H1 (cell line): Measurements from ENCODE around the gene ALDH4A1. TPM values are rescaled to one million over a fixed set of nuclear protein-coding genes. Genes with fewer than 3 reads are reported as not detected.

ENCODE experiments used
- CTCF ChIA-PET: fragments of 300-600 bp; sonication (Branson Sonifier 250); formaldehyde crosslinking; loops from one replicate; lab custom pipeline; 2021; ENCODE audit not compliant: partially characterized antibody; lab: Charles Lee
- POLR2A ChIA-PET: fragments of 300-600 bp; sonication (Branson Sonifier 250); formaldehyde crosslinking; loops from one replicate; lab custom pipeline; 2021; ENCODE audit warnings: inconsistent platforms; ENCODE audit not compliant: partially characterized antibody; lab: Charles Lee
- DNase-seq, 2 experiments: peaks; one replicate each; pipeline versions ENCODE4 v3.0.0 to v3.0.0-alpha.2; 2010 to 2022; ENCODE audit warnings: low spot score in 2 of 2, low read depth in 1 of 2, mixed read lengths in 1 of 2
- FAIRE-seq: peaks from 2 replicates; lab custom pipeline; 2011; peaks lifted over from hg19 to GRCh38; lab: Jason Lieb, UNC
- H2AFZ ChIP-seq: 2 replicates; pipeline ENCODE4 v1.8.1; 2012; ENCODE audit warnings: low read length, inconsistent platforms
- H2AK5ac ChIP-seq: 2 replicates; pipeline ENCODE4 v1.6.1; 2013; ENCODE audit warnings: low read depth, low read length
- H2BK120ac ChIP-seq: replicated peaks from 2 replicates; pipeline ENCODE3; 2013; ENCODE audit warnings: low read depth, low read length, inconsistent platforms
- H2BK12ac ChIP-seq: 2 replicates; pipeline ENCODE4 v1.6.1; 2013; ENCODE audit warnings: low read depth, low read length
- H2BK15ac ChIP-seq: 2 replicates; pipeline ENCODE4 v1.6.1; 2013; ENCODE audit warnings: low read length
- H2BK20ac ChIP-seq: 2 replicates; pipeline ENCODE4 v1.6.1; 2013; ENCODE audit warnings: low read length
- H2BK5ac ChIP-seq: 2 replicates; pipeline ENCODE4 v1.6.1; 2013; ENCODE audit warnings: low read depth, low read length
- H3K14ac ChIP-seq: 2 replicates; pipeline ENCODE4 v1.6.1; 2013; ENCODE audit warnings: inconsistent platforms; ENCODE audit not compliant: insufficient read length
- H3K18ac ChIP-seq: 2 replicates; pipeline ENCODE4 v1.6.1; 2013; ENCODE audit warnings: low read length; ENCODE audit errors: extremely low read depth
- H3K23ac ChIP-seq: 2 replicates; pipeline ENCODE4 v1.6.1; 2013; ENCODE audit warnings: inconsistent platforms; ENCODE audit not compliant: insufficient read length
- H3K23me2 ChIP-seq: 2 replicates; pipeline ENCODE4 v1.6.1; 2013; ENCODE audit warnings: low read depth, low read length
- H3K27ac ChIP-seq: 2 replicates; pipeline ENCODE4 v1.6.1; 2011; ENCODE audit warnings: low read depth, low read length, inconsistent platforms
- H3K27me3 ChIP-seq, 4 experiments: replicated peaks in 1 of 4; 1 replicate in 1 of 4; 2 replicates in 3 of 4; pipeline versions ENCODE4 v1.6.1 to v1.8.1; 2011 to 2013; ENCODE audit warnings: low read length in 3 of 4, mild to moderate bottlenecking in 3 of 4, inconsistent platforms in 2 of 4, mixed read lengths in 2 of 4, moderate library complexity in 1 of 4; ENCODE audit not compliant: control insufficient read depth in 3 of 4, insufficient read depth in 3 of 4; ENCODE audit errors: extremely low read depth in 1 of 4
- H3K36me3 ChIP-seq, 4 experiments: 2 replicates each; pipeline versions ENCODE4 v1.6.1 to v1.8.1; 2011 to 2013; ENCODE audit warnings: mild to moderate bottlenecking in 4 of 4, low read length in 3 of 4, moderate library complexity in 2 of 4, control low read depth in 1 of 4, inconsistent platforms in 1 of 4; ENCODE audit not compliant: insufficient read depth in 4 of 4, control insufficient read depth in 2 of 4
- H3K4ac ChIP-seq: replicated peaks from 2 replicates; pipeline ENCODE3; 2013; ENCODE audit warnings: low read length, low read depth, mixed read lengths, inconsistent platforms; ENCODE audit not compliant: insufficient read length
- H3K4me1 ChIP-seq, 4 experiments: replicated peaks in 1 of 4; 1 replicate in 1 of 4; 2 replicates in 3 of 4; pipeline versions ENCODE4 v1.6.1 to v1.8.1; 2011 to 2013; ENCODE audit warnings: low read length in 3 of 4, inconsistent platforms in 2 of 4, mixed read lengths in 1 of 4; ENCODE audit not compliant: insufficient read depth in 4 of 4, control insufficient read depth in 3 of 4
- H3K4me2 ChIP-seq, 2 experiments: 2 replicates each; pipeline versions ENCODE4 v1.6.1 to v1.8.1; 2011 to 2013; ENCODE audit warnings: low read depth in 2 of 2, low read length in 2 of 2, control low read depth in 1 of 2, inconsistent platforms in 1 of 2, mild to moderate bottlenecking in 1 of 2; ENCODE audit not compliant: insufficient read depth in 1 of 2
- H3K4me3 ChIP-seq, 4 experiments: fragments of 200-600, 300-600 bp in 1 of 4; sonication (generic), shearing (Covaris generic), sonication (Bioruptor Twin) in 1 of 4; 2 replicates each; pipeline versions ENCODE4 v1.5.1 to v1.8.1; 2011 to 2016; ENCODE audit warnings: low read length in 4 of 4, low read depth in 3 of 4, control low read depth in 2 of 4, inconsistent platforms in 2 of 4, mild to moderate bottlenecking in 2 of 4, mixed read lengths in 1 of 4, moderate library complexity in 1 of 4; ENCODE audit not compliant: insufficient read depth in 2 of 4; ENCODE audit errors: extremely low read depth in 1 of 4
- H3K56ac ChIP-seq: replicated peaks from 2 replicates; pipeline ENCODE3; 2013; ENCODE audit warnings: low read depth, mild to moderate bottlenecking, mixed read lengths, low read length, inconsistent platforms; ENCODE audit not compliant: insufficient read length
- H3K79me1 ChIP-seq: 2 replicates; pipeline ENCODE4 v1.6.1; 2013; ENCODE audit warnings: low read depth, low read length, control low read depth
- H3K79me2 ChIP-seq, 2 experiments: 2 replicates each; pipeline versions ENCODE4 v1.6.1 to v1.8.1; 2012 to 2013; ENCODE audit warnings: low read length in 2 of 2, mild to moderate bottlenecking in 2 of 2, inconsistent platforms in 1 of 2; ENCODE audit not compliant: insufficient read depth in 2 of 2, control insufficient read depth in 1 of 2
- H3K9ac ChIP-seq, 4 experiments: replicated peaks in 1 of 4; 1 replicate in 1 of 4; 2 replicates in 3 of 4; pipeline versions ENCODE4 v1.6.1 to v1.8.1; 2011 to 2013; ENCODE audit warnings: low read depth in 3 of 4, low read length in 3 of 4, control low read depth in 2 of 4, mild to moderate bottlenecking in 2 of 4, moderate library complexity in 2 of 4, inconsistent platforms in 1 of 4; ENCODE audit errors: extremely low read depth in 1 of 4
- H3K9me3 ChIP-seq, 2 experiments: 2 replicates each; pipeline versions ENCODE4 v1.6.1 to v1.8.1; 2012 to 2013; ENCODE audit warnings: mild to moderate bottlenecking in 2 of 2, moderate library complexity in 2 of 2, control low read depth in 1 of 2, inconsistent platforms in 1 of 2, low read depth in 1 of 2, low read length in 1 of 2, mixed read lengths in 1 of 2; ENCODE audit not compliant: insufficient read depth in 2 of 2
- H4K20me1 ChIP-seq, 2 experiments: replicated peaks in 1 of 2; 2 replicates each; pipeline versions ENCODE3 to v1.8.1; 2011 to 2013; ENCODE audit warnings: inconsistent platforms in 2 of 2, low read length in 2 of 2, mild to moderate bottlenecking in 1 of 2; ENCODE audit not compliant: insufficient read depth in 2 of 2, control insufficient read depth in 1 of 2
- H4K5ac ChIP-seq: 2 replicates; pipeline ENCODE4 v1.6.1; 2013; ENCODE audit warnings: low read length, low read depth, mixed read lengths, inconsistent platforms; ENCODE audit not compliant: insufficient read length
- H4K8ac ChIP-seq: 2 replicates; pipeline ENCODE4 v1.8.0; 2013; ENCODE audit warnings: mild to moderate bottlenecking, moderate library complexity, low read length, inconsistent platforms; ENCODE audit not compliant: insufficient read depth; ENCODE audit errors: extremely low read depth
- H4K91ac ChIP-seq: replicated peaks from 2 replicates; pipeline ENCODE3; 2013; ENCODE audit warnings: low read length, mixed read lengths, inconsistent platforms; ENCODE audit not compliant: insufficient read length
- ATF2 ChIP-seq: IDR thresholded peaks from 2 replicates; pipeline ENCODE4 v1.6.1; 2012; ENCODE audit warnings: low read length, inconsistent platforms
- BCL11A ChIP-seq, 2 experiments: IDR thresholded peaks; one replicate each; pipeline ENCODE4 v1.6.1; 2011; ENCODE audit warnings: low read depth in 2 of 2, low read length in 2 of 2, mild to moderate bottlenecking in 2 of 2
- CTBP2 ChIP-seq: IDR thresholded peaks from 2 replicates; pipeline ENCODE4 v1.7.0; 2011; ENCODE audit warnings: borderline replicate concordance, mild to moderate bottlenecking, moderate library complexity, mixed read lengths, low read length; ENCODE audit not compliant: insufficient read depth, insufficient read length
- EGR1 ChIP-seq: IDR thresholded peaks from 2 replicates; pipeline ENCODE4 v1.6.1; 2011; ENCODE audit warnings: low read depth, low read length, borderline replicate concordance
- HDAC2 ChIP-seq, 2 experiments: fragments of 300-600 bp in 1 of 2; sonication (generic) in 1 of 2; IDR thresholded peaks; 2 replicates each; pipeline ENCODE4 v1.6.1; 2011 to 2012; ENCODE audit warnings: low read depth in 2 of 2, low read length in 2 of 2, mild to moderate bottlenecking in 2 of 2, moderate library complexity in 2 of 2, borderline replicate concordance in 1 of 2, inconsistent platforms in 1 of 2
- HDAC6 ChIP-seq: IDR thresholded peaks from one replicate; pipeline ENCODE4 v1.7.1; 2012; ENCODE audit warnings: low read depth, mild to moderate bottlenecking, inconsistent platforms, low read length, moderate library complexity
- RFX5 ChIP-seq: IDR thresholded peaks from 2 replicates; pipeline ENCODE4 v1.6.1; 2011; ENCODE audit warnings: low read depth, low read length, improper control_type of control experiment, borderline replicate concordance
- SIRT6 ChIP-seq: IDR thresholded peaks from one replicate; pipeline ENCODE4 v1.7.1; 2012; ENCODE audit warnings: low read length, inconsistent platforms
- TCF12 ChIP-seq: IDR thresholded peaks from 2 replicates; pipeline ENCODE4 v1.6.1; 2011; ENCODE audit warnings: low read depth, mild to moderate bottlenecking, low read length
- USF2 ChIP-seq: IDR thresholded peaks from 2 replicates; pipeline ENCODE4 v1.6.1; 2011; ENCODE audit warnings: low read length, improper control_type of control experiment
- WGBS, 2 experiments: shearing (Covaris generic) in 1 of 2; methylation state at CpG; one replicate each; pipeline versions ENCODE4 v1.1.6 to v1.1.7; 2013 to 2015; ENCODE audit warnings: low lambda C conversion rate in 2 of 2, mixed read lengths in 2 of 2, inconsistent platforms in 1 of 2, low coverage in 1 of 2, missing lambda C conversion rate in 1 of 2; ENCODE audit not compliant: insufficient replicate concordance in 2 of 2, insufficient coverage in 1 of 2, insufficient read length in 1 of 2; ENCODE audit errors: extremely low coverage in 1 of 2, missing lambda C conversion rate in 1 of 2; 5-methylcytosine and 5-hydroxymethylcytosine counted together
- polyA plus RNA-seq, 7 experiments: library from polyadenylated mRNA; depleted of rRNA in 3 of 7; stranded (reverse) in 5 of 7; unstranded in 2 of 7; fragments of >200 nt in 5 of 7; fragments of 200-250 nt in 2 of 7; gene quantifications; 1 replicate in 5 of 7; 2 replicates in 1 of 7; 4 replicates in 1 of 7; pipeline versions ENCODE4 v1.2.1 to v1.2.3, GENCODE V29; 2011 to 2013; ENCODE audit warnings: missing spikeins in 2 of 7, mixed read lengths in 2 of 7
- total RNA-seq: library from RNA; stranded (reverse); fragmentation: NEBNext Ultra II Directional; extraction: Animal tissue kit (Norgen Biotek cat#: 25700); gene quantifications from 2 replicates; pipeline ENCODE4 v1.2.1, GENCODE V29; 2021

ALDH4A1 gene
- total and polyA plus RNA-seq, 2 of the 8 experiments (the other 6 are each of a cell fraction or from before 2014, with no cell fraction given): 30.3 to 35.9 TPM

- no peak overlapping the region for H3K4ac ChIP-seq
- no peak overlapping the region for H4K5ac ChIP-seq
- no peak for DNase-seq
- H3K23me2 ChIP-seq: peaks cover 7% of the 10 kb centered on the region; the same call in 1 of the 2 replicates
- POLR2A ChIA-PET: interaction anchor here (0.7 to 1.4 kb wide), 3 partner anchors 9 to 17 kb away, joined by 3 read pairs; no protein-coding TSS in a partner anchor
- H3K4me1 ChIP-seq: peaks cover 0 to 20% (median 10%) of the 10 kb centered on the region in 4 experiments; a peak in 6 of 7 replicates
- H2AK5ac ChIP-seq: no peak overlapping the region
- no peak overlapping the region for H3K4me2 ChIP-seq
- no peak overlapping the region for H4K91ac ChIP-seq
- CTCF ChIA-PET: interaction anchor here (0.9 to 10.0 kb wide), 9 partner anchors 10 to 171 kb away, joined by 3 to 109 read pairs (median 4); no protein-coding TSS in a partner anchor
- no peak overlapping the region for H2BK120ac ChIP-seq
- H3K9ac ChIP-seq: no peak overlapping the region
- no peaks in the 10 kb centered on the region for H3K36me3 ChIP-seq
- no peak overlapping the region for H2BK20ac ChIP-seq
- no peaks in the 10 kb centered on the region for H3K9me3 ChIP-seq
- no peaks in the 10 kb centered on the region for H4K20me1 ChIP-seq
- H4K8ac ChIP-seq: peak overlapping the region; percentile 29; the same call in 1 of the 2 replicates
- no peak overlapping the region for H3K14ac ChIP-seq
- no peak overlapping the region for H3K18ac ChIP-seq
- H2AFZ ChIP-seq: no peak overlapping the region
- H3K4me3 ChIP-seq: no peak overlapping the region
- H2BK5ac ChIP-seq: no peak overlapping the region
- H3K79me1 ChIP-seq: 0 out of 2 replicates have a peak, but pooled peaks cover 3% of the 10 kb centered on the region
- no peak overlapping the region for H3K27ac ChIP-seq
- no peak overlapping the region for H3K23ac ChIP-seq
- H2BK12ac ChIP-seq: no peak overlapping the region
- WGBS, 2 experiments: 93% methylated on average over 14 of the region's 14 CpGs; no CpG with 5 or more reads in 1 of the 2 experiments
- no peak for FAIRE-seq
- no peaks in the 10 kb centered on the region for H3K27me3 ChIP-seq
- H3K79me2 ChIP-seq: no peaks in the 10 kb centered on the region
- no peak overlapping the region for H2BK15ac ChIP-seq
- no peak overlapping the region for H3K56ac ChIP-seq
- TF ChIP-seq BCL11A (IDR thresholded peaks at IDR 0.05; ENCODE audit: low read depth in 2 of 2, low read length in 2 of 2) (no peak), CTBP2 (no peak), RFX5 (no peak), HDAC6 (no peak), TCF12 (no peak), EGR1 (no peak), HDAC2 (IDR thresholded peaks at IDR 0.05; ENCODE audit: borderline replicate concordance in 1 of 2, low read depth in 2 of 2, low read length in 2 of 2) (no peak), SIRT6 (no peak), USF2 (no peak), ATF2 (no peak)
These were observed 21.4 kb upstream of the ALDH4A1 start for GRCh38 chr1:18923756-18924211.
